Liver (tissue), 3 donors: ENCODE measurements around the gene INSL6.

Experiments
- RAD21 ChIP-seq, 2 donors: IDR thresholded peaks; 2 replicates each; pipeline ENCODE4 v1.6.1; 2016; ENCODE audit warnings: antibody characterized with exemption in 2 of 2, mild to moderate bottlenecking in 2 of 2
- SP1 ChIP-seq: IDR thresholded peaks from 2 replicates; pipeline ENCODE4 v1.6.1; 2018; ENCODE audit warnings: antibody characterized with exemption, mild to moderate bottlenecking
- TF ChIP-seq, protein P1 (sequence below): fragments of 150-350 bp; IDR thresholded peaks from 2 replicates; pipeline ENCODE4 v1.5.1; 2017; ENCODE audit warnings: improper control_type of control experiment, low read depth, low read length; ENCODE audit not compliant: missing input control
- donor health status: healthy.
- donor health status: healthy.

- TF ChIP-seq, protein P1, sequence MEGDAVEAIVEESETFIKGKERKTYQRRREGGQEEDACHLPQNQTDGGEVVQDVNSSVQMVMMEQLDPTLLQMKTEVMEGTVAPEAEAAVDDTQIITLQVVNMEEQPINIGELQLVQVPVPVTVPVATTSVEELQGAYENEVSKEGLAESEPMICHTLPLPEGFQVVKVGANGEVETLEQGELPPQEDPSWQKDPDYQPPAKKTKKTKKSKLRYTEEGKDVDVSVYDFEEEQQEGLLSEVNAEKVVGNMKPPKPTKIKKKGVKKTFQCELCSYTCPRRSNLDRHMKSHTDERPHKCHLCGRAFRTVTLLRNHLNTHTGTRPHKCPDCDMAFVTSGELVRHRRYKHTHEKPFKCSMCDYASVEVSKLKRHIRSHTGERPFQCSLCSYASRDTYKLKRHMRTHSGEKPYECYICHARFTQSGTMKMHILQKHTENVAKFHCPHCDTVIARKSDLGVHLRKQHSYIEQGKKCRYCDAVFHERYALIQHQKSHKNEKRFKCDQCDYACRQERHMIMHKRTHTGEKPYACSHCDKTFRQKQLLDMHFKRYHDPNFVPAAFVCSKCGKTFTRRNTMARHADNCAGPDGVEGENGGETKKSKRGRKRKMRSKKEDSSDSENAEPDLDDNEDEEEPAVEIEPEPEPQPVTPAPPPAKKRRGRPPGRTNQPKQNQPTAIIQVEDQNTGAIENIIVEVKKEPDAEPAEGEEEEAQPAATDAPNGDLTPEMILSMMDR, result no peak
- no peak for TF ChIP-seq RAD21 (IDR thresholded peaks at IDR 0.05)
- no peak for TF ChIP-seq SP1
These were observed 10.0 kb upstream of the INSL6 start for GRCh38 chr9:5195463-5195862.
